VCaP (cell line): ENCODE measurements around the gene MINDY2.

ENCODE experiments used
- H3K27ac ChIP-seq: fragments of 450-650 bp; 2 replicates; pipeline ENCODE4 v1.5.1; 2017
- TF ChIP-seq, protein P1 (sequence below): fragments of 450-650 bp; conservative IDR thresholded peaks from 2 replicates; pipeline ENCODE4 v1.5.1; 2017; ENCODE audit warnings: mild to moderate bottlenecking, moderate library complexity

MINDY2 gene

DNA sequence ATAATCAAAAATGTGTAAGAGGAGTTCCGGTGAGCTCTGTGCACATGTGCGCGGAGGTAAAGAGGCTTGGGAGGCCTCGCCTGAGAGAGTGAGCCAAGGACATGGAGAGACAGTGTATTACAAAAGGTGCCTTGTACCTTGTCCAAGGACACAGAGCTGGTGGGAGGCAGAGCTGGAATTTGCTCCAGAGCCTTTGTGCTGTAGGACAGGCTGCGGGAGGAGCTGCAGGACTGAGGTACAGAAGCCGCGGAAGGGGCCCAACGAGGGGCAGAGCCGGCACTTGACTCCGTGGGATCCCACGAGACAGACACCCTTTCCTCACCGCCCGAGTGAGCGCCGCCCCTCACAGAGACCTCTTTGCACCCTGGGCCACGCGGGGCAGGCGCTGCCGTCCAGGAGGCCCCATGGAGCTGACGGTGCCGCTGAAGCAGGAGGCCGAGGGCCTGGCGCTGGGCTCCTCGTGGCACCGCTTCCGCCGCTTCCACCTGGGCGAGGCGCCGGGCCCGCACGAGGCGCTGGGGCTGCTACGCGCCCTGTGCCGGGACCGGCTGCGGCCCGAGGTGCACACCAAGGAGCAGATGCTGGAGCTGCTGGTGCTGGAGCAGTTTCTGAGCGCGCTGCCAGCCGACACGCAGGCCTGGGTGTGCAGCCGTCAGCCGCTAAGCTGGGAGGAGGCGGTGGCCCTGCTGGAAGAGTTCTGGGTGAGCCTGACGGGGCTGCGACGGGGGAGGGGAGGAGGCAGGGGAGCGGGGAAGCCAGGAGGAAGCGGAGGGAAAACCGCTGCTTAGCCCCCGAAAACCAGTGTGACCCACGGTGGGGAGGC lies 93.7 kb downstream of the MINDY2 start:
- TF ChIP-seq, protein P1, sequence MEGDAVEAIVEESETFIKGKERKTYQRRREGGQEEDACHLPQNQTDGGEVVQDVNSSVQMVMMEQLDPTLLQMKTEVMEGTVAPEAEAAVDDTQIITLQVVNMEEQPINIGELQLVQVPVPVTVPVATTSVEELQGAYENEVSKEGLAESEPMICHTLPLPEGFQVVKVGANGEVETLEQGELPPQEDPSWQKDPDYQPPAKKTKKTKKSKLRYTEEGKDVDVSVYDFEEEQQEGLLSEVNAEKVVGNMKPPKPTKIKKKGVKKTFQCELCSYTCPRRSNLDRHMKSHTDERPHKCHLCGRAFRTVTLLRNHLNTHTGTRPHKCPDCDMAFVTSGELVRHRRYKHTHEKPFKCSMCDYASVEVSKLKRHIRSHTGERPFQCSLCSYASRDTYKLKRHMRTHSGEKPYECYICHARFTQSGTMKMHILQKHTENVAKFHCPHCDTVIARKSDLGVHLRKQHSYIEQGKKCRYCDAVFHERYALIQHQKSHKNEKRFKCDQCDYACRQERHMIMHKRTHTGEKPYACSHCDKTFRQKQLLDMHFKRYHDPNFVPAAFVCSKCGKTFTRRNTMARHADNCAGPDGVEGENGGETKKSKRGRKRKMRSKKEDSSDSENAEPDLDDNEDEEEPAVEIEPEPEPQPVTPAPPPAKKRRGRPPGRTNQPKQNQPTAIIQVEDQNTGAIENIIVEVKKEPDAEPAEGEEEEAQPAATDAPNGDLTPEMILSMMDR: no peak
- H3K27ac ChIP-seq: no peak overlapping the region

DNA sequence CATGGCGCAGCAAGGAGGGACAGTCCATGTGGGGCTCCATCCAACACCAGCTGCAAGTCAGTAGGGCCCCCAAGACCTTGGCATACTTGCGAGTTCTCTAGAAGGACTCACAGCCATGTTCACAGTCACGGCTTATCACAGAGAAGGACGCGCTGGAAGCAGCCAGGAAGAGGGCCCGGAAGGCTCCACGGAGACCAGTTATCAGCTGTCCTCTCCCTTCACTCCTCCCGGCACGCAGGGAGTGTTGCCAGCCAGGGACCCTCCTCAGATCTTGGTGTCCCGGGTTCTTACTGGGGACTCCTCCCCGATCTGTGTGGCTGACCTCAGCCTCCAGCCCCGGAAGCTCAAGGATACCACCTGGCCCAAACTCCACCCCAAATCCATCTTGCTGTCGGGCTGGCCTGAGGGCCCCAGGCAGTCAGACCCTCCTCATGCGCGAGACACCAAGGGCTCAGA lies 94.4 kb downstream of the MINDY2 start:
- no peak overlapping the region for H3K27ac ChIP-seq
- TF ChIP-seq, protein P1: no peak

DNA sequence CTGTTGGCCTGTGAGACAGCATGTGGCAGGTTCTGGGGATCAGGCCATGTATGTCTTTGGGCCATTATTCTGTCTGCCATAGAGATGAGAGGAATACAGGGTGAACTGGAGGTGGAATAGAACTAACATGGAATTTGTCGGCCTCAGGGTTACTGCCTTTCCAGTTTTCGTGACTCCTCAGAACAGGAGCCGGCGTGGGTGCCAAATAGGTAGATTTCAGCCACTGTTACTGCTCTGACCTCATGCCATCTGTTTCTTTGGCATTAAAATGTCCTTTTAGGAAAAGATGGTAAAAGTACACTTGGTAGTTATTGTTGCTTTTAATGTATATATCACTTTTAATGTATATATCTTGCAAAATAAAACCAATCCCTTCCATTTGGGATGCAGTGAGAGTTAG lies 96.8 kb downstream of the MINDY2 start:
- TF ChIP-seq, protein P1: no peak
- H3K27ac ChIP-seq: no peak overlapping the region

DNA sequence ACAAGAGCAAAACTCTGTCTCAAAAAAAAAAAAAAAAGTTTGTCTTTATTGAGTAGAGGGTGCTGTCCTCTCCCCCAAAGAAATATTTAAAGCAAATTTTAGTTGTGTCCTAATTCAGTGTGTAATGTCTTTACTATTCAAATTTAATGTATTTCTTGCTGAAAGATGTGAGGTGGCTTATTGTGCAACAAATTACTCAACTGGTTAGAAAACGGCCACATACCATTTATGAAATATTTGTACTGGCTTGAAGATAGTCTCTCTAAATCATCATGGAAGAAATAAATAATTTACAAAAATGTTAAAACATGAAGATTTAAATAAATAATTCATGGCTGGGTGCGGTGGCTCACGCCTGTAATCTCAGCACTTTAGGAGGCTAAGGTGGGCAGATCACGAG lies 99.3 kb downstream of the MINDY2 start:
- H3K27ac ChIP-seq: no peak overlapping the region
- TF ChIP-seq, protein P1: no peak

DNA sequence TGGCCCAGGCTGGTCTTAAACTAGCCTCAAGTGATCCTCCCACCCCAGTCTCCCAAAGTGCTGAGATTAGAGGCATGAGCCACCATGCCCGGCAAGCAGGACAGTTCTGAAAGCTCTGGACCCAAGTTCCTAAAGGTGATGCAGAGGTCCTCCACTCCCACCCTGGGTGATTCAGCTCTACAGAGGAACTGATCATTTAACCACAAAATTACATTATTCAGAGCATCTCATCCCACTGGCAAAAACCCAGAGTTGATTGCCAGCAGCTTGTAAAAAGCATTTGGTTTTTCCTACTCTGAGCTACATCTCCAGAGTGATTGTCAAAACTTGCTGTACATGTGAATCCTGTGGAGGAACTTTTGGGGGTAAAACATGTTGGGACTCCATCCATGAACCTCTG lies 102.2 kb downstream of the MINDY2 start:
- TF ChIP-seq, protein P1: no peak
- no peak overlapping the region for H3K27ac ChIP-seq

DNA sequence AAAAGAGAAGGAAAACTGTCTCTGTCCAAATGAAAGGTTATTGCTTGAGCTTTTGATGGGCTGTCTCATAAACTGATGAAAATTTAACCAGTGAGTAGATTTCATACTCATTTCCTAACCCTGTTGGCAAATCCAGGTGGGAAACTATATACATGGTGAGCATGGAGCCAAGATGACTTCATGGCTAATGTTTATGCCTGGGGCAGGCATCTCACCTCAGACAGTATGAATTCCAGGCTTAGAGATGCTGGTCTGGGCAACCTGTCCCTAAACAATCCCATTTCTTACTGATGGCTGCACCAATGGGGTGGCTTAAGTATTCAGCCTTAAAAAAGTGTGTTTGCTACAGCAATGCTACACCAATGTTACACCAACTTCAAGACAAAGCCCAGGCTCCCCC lies 104.2 kb downstream of the MINDY2 start:
- TF ChIP-seq, protein P1: no peak
- no peak overlapping the region for H3K27ac ChIP-seq

DNA sequence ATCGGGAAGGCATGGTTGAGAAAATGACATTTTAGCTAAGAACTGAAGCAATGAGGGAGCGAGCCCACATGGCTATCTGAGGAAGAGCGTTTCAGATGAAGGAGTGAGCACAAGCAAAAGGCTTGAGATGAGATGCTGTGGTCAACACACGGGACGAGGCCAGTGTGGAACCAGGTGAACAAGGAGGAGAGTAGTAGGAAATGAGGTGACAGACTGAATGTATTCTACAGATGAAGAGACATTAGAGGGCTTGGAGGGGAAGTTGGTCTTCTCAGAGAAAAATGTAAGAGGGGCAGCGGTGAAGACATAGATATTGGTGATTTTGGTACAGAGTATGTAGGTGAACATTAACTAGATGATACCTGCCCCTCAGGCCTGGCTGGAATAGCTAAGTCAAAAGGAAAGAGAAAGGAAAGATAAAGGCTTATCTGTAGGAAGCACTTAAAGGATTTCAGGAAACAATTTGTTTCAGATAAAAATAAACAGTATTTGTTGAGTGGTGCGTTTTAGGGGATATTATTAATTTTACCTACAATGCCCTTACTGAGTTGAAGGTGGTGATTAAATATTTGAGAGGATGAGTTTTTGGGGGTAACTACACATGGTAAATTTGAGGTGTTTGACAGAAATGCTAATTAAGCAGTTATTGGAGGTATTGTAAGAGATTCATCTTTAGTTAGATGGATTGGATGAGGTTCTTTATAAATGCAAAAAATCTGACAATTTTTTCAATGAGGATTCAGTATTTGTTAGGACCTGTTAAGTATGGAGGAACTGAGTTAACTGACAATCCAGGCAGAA lies 105.4 kb downstream of the MINDY2 start:
- TF ChIP-seq, protein P1: no peak
- H3K27ac ChIP-seq: no peak overlapping the region
